HG03457 (cell line): Measurements from ENCODE around the gene KIAA0753.
"Not testable (repeated sequence)": the region's sequence is repeated elsewhere in the genome, so short reads cannot be mapped to it uniquely, and the experiment has no call there.

Experiments
- ATAC-seq: cut with Tn5 transposase; IDR thresholded peaks from one replicate; pipeline ENCODE4 v1.9.1; 2021; ENCODE audit warnings: moderate number of reproducible peaks; ENCODE audit not compliant: unreplicated experiment

Gene KIAA0753

GRCh38 chr17:6669479-6670212, 29.1 kb upstream of the KIAA0753 start:
- no peak for ATAC-seq

- no peak for ATAC-seq
These were observed 28.4 kb upstream of the KIAA0753 start for GRCh38 chr17:6668727-6669425.

DNA sequence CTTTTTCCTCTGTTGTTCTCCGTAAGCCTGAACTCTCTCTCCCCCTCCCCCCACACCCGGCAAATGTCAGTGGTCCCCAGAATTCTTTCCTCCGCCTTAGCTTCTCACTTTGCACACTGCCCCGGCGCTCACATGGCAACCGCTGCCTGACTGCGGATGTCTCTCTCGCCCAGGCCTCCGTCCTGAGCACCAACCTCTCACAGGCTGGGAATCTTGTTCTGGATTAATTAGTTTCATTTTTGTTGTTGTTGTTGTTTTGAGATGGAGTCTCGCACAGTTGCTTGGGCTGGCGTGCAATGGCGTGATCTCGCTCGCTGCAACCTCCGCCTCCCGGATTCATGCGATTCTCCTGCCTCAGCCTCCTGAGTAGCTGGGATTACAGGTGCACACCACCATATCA, 27.7 kb upstream of the KIAA0753 start:
- no peak for ATAC-seq

DNA sequence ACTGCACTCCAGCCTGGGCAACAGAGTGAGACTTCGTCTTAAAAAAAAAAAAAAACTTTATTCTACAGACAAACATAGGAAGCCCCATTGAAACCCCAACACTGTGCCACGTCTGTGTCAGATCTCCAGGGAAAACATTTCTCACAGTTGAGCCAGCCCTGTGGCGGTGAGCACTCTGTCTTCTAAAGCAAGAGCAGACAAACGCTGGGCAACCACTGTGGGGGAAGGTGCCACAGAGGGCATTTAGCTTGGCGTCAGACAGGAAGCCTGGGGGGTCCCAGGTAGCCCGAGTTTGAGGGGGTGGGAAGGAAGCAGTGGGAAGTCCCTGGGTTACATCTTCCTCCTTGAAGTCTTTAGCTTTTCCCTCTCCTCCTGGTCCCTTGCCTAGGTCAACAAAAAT, 27.0 kb upstream of the KIAA0753 start:
- no peak for ATAC-seq

DNA sequence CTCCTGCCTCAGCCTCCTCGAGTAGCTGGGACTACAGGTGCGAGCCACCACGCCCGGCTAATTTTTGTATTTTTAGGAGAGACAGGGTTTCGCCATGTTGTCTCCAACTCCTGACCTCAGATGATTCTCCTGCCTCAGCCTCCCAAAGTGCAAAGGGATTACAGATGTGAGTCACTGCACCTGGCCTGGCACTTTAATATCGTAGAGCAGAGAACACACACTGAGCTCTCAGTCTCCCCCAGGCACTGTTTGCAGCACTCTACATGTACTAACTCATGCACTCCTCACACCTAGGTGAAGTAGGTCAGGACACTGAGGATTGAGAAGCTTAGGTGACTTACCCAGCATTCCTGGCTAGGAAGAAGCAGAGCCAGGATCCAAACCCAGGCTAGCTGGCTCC, 26.0 kb upstream of the KIAA0753 start:
- no peak for ATAC-seq

- ATAC-seq = no peak
These were observed 25.6 kb upstream of the KIAA0753 start for GRCh38 chr17:6666077-6666521.

GRCh38 chr17:6663200-6663599, 22.7 kb upstream of the KIAA0753 start:
- ATAC-seq = not testable (repeated sequence)

DNA sequence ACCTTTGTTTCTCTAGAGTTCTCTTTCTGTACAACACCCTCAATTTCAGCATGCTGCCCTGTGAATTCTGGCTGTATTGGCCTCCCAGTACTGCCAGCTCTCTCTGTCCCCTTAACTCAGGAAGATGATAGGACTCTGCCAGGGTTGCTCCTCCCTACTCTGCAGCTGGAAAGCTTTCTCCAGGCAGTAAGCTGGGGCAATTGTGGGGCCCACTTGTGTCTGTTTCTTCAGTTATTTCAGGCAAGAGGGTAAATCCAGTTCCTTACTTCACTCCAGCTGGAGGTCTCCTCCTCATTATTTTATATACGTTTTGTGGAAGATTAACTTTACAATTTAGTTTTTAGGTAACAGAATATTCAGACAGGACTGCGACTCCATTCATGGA, 20.9 kb upstream of the KIAA0753 start:
- ATAC-seq = no peak

- ATAC-seq = no peak
These were observed 20.4 kb upstream of the KIAA0753 start for GRCh38 chr17:6660805-6661463.

DNA sequence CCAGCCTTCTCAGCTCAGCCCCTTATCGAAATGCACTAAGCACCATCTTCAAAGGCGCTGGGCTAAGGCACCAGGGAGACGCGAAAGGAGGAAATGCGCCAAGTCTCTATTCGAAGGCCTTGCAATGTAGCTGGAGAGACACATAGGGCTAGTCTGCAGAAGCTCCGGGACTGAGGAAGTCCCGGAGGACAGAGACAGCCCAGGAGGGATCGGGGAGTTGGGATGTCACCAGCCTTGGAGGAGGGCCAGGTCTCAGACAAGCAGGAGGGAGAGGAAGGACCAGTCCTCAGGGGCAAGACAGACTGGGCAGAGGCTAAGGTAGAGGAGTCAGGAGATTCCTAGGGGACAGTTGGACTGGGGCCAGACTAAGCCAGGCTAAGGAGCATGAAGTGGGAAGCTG, 19.6 kb upstream of the KIAA0753 start:
- no peak for ATAC-seq

DNA sequence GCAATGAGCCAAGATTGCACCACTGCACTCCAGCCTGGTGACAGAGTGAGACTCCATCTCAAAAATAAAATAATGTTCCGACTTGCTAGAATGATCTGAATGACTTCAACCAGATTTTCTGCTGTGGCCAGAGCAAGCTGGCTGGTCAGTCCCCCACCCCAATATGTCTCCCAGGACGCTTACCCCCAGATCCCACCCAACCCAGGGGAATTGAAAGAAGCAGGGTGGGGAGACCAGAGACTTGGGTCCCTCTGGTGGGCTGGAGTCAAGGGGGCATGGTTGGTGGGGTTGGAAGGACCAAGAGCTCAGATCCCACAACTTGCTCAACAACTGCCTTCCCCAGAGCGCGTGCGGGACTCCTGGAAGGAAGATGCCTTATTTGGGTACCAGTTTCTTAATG, 17.9 kb upstream of the KIAA0753 start:
- ATAC-seq = not testable (repeated sequence)

DNA sequence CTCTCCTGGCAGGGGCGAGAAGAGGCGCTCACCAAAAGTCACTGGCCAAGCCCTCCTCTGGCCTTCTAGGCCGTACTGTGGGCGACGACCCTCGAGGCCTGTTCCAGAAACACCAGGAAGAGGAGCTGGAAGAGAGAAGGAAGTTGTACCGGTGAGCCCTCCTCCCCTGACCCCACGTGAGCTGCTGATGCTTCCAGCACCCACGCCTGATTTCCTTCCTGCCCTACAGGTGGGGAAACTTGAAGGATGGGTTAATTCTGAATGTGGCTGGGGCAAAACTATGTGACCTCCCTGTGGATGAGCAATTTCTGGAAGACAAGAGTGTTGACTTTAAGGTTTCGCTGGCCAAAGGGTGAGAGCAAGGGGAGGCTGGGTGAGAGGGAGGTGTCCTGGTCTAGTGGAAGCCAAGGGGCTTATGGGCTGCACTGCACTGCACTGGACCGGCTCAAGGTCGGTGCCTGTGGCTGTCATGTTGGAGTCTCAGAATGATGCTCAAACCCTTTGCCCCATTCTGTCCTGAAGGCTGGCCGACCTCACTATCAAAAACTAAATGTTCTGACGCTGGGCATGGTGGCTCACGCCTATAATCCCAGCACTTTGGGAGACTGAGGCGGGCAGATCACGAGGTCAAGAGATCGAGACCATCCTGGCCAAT, 17.2 kb upstream of the KIAA0753 start:
- ATAC-seq = no peak

DNA sequence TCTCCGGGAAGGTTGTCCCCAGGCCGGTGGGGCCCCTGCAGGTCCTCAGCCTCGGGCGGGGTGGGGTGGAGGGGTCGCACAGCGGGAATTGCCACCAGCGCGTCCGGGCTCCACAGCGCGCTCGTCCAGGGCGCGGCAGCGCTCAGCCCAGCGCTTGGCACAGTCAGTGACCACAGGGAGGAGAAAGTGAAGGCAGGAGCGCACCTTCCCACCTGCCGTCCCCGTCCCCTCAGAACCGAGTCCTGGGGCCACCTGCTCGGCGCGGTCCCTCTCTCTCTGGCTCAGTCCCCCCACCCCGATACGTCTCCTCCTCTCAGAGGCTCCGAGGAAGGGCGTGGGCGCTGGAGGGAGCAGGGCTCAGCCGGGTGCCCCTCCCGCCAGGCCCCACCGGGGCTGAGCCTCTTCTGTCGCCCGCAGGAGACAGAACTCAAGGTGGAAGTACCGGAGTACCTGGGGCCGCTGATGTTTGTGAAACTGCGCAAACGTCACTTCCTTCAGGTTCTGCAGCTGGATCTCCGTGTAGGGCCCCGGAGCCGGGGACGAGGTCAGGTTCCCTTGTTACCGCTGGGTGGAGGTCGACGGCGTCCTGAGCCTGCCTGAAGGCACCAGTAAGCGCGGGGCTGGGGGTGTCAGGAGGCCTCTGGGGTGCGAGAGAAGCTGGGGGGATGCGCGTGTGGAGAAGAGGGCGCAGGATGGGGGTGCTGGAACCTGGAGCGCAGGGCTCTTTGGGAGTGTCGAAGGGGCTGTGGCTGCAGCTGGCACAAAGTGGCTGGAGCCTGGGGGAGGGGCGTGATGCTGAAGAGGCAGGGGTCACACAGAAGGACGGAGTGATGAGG, 16.5 kb upstream of the KIAA0753 start:
- not testable (repeated sequence) for ATAC-seq

DNA sequence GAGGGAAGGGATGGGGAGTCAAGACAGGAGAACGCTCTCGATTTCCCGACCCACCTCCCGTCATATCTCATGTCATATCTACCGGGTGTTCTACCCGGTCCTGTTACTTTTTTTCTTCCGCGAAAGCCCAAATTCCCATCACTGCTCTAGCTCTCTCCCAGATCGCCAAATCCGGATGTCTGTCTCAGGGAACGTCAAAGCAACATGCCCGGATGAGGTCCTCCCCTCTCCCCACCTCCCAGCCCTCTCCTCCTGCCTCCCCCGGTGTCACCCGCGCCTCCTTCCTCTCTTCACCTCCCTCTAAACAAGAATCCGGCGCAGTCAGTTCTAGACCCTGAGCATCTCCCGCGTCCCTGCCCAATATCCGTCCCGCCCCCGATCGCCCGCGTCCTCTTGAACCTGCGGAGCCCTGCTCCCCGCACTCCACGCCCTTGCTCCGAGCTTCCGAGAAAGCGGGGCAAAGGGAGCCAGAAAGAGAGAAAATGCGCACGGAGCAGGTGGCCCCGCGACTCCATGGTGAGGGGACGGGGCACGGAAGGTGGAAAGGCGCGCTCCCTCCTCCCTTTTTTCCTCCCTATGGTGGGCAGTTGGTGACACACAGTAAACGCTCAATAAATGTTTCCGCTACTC, 15.3 kb upstream of the KIAA0753 start:
- not testable (repeated sequence) for ATAC-seq

DNA sequence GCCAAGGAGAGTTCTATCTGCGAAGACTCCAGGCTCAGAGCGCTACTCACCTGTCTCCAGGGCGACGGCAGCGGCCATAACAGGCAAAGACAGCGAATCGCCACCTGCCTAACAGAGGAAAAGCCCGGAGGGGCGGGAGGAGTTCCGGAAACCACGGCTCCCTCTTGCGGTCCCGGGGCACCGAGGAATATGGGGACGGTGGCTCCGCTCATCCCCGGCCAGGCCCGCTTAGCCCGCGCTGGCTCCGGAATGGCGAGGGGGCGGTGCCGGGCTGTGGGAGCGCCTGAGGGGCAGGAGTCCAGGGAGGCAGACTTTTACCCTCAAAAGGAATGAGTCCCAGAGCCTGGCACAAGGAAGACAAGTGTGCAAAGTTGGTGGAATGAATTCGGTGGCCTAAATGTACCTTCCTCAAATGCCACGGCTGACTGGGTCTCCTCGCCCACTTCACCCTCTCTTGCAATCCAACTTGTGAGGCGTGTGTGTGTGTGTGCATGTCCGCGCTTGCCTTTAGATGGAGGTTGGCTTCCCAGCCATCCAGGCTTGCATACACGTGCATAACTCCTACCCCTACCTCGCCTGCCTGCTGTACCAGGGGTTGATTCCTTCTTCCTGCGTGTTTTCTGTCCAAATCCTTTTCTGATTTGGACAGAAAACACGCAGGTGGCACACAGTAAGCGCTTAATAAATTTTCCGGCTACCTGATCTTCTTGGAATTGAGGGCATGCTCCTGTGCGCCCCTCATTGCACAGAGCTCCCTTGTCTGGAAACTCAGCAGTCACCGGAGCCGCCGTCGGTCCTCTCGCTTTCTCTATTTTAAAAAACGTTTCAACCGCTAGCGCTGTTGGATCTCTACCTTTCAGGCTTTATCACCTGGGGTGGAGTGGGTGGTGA, 14.6 kb upstream of the KIAA0753 start:
- ATAC-seq = no peak

DNA sequence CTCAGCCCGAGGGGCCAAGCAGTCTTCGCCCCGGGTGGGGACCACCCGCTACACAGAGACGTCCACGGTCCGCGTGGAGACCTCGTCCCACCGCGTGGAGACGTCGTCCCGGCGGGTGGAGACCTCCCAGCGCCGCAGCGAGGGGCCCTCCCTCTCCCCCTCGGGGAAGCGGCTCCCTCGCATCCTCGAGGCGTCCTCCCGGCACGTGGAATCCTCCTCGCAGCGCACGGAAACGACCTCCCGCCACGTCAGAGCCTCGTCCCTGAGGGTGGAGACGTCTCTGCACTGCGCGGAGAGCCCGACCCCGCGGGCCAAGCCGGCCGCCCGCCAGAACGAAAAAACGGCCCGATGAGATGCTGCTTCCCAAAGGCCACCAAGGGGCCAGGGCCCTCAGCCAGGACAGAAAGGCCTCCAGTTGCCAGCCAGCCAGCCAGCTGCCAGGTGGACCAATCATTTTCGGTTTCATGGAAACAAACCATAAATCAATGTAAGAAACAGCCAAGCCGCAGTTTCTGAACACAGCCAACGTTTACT, 11.5 kb upstream of the KIAA0753 start:
- ATAC-seq = peak; percentile 24

GRCh38 chr17:6651354-6651918, 10.9 kb upstream of the KIAA0753 start, which contains the start of the genes C17orf100 and MED31:
C17orf100 (plus strand) TSS chr17:6651762; CDS start chr17:6651914, 152 bp downstream.
MED31 (minus strand) TSS chr17:6651605; CDS start chr17:6651528, 77 bp downstream.
- ATAC-seq = peak; percentile 77

DNA sequence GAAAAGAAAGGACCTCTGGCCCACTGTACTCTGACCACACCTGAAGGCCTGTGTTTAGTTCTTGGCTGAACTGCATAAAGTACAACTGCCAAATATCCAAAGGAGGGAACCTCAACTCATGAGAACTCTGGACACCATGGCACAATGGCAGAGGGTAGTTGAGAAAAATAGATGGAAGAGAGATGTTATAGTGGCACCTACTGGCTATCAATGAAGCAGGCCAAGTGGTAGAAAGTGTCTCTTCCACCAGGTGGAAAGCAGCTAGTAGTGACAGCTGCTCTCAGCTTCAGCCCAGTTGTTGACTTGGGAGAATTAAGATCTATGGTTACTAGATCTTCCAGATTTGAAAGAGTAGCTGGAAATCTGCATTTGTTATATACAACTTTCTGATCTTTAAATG, 7.7 kb upstream of the KIAA0753 start:
- ATAC-seq = no peak
